SK-N-SH (cell line): ENCODE data around the gene MRPS27.

Experiments used
- RAD21 ChIP-seq: IDR thresholded peaks from 2 replicates; pipeline ENCODE4 v1.6.1; 2012; ENCODE audit warnings: mild to moderate bottlenecking, low read length
- RCOR1 ChIP-seq: fragments of 150-350 bp; IDR thresholded peaks from 2 replicates; pipeline ENCODE4 v1.6.1; 2017; ENCODE audit warnings: antibody characterized with exemption, low read length
- RFX5 ChIP-seq: IDR thresholded peaks from 2 replicates; pipeline ENCODE4 v1.6.1; 2012; ENCODE audit warnings: mild to moderate bottlenecking, improper control_type of control experiment, low read length
- TF ChIP-seq, protein P1 (sequence below): fragments of 200-600 bp; sonication (generic); IDR thresholded peaks from 2 replicates; pipeline ENCODE4 v1.6.1; 2017; ENCODE audit warnings: antibody characterized with exemption, mild to moderate bottlenecking, moderate library complexity
- TF ChIP-seq, protein P2 (sequence below): IDR thresholded peaks from 2 replicates; pipeline ENCODE4 v1.4.0; 2012; ENCODE audit warnings: low read depth, borderline replicate concordance

DNA sequence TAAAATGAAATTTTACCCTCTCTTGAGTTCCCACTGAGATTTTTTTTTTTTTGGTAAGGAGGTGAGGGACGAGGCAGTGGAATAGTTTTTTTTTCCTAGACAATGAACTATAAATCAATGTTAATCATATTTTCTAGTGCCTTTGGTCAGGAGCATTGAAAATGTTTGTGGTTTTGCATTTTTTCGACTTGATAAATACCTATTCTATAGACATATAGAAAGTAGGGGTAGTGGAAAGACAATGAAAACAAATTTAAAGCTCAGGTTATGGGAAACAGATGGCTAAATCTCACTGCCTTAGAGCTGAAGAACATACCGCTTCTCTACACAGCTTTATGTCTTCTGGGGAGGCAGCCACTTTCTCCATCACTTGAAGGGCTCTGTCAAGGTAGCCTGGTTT lies 94.3 kb downstream of the MRPS27 start:
- TF ChIP-seq, protein P1, sequence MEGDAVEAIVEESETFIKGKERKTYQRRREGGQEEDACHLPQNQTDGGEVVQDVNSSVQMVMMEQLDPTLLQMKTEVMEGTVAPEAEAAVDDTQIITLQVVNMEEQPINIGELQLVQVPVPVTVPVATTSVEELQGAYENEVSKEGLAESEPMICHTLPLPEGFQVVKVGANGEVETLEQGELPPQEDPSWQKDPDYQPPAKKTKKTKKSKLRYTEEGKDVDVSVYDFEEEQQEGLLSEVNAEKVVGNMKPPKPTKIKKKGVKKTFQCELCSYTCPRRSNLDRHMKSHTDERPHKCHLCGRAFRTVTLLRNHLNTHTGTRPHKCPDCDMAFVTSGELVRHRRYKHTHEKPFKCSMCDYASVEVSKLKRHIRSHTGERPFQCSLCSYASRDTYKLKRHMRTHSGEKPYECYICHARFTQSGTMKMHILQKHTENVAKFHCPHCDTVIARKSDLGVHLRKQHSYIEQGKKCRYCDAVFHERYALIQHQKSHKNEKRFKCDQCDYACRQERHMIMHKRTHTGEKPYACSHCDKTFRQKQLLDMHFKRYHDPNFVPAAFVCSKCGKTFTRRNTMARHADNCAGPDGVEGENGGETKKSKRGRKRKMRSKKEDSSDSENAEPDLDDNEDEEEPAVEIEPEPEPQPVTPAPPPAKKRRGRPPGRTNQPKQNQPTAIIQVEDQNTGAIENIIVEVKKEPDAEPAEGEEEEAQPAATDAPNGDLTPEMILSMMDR: no peak
- TF ChIP-seq, protein P2, sequence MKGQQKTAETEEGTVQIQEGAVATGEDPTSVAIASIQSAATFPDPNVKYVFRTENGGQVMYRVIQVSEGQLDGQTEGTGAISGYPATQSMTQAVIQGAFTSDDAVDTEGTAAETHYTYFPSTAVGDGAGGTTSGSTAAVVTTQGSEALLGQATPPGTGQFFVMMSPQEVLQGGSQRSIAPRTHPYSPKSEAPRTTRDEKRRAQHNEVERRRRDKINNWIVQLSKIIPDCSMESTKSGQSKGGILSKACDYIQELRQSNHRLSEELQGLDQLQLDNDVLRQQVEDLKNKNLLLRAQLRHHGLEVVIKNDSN: no peak
- TF ChIP-seq RFX5 (no peak), RAD21 (no peak), RCOR1 (no peak)
